Dermis microvascular lymphatic vessel endothelial cell (primary cell): ENCODE results near the gene LRRC27. TPM values are rescaled to one million over a fixed set of nuclear protein-coding genes. Genes with fewer than 3 reads are reported as not detected.
A peak's percentile ranks its signal among the peaks of the same experiment; 100 is the strongest.

Experiments used
- DNase-seq, 2 donors: peaks; one replicate each; pipeline versions ENCODE4 v3.0.0 to v3.0.0-alpha.2; 2010; ENCODE audit warnings: low read depth in 2 of 2
- total RNA-seq: library from RNA; depleted of rRNA; stranded (reverse); fragments of >200 nt; gene quantifications from 2 replicates; pipeline ENCODE4 v1.2.1, GENCODE V29; 2014

Gene LRRC27
- total RNA-seq, 1 donor from 2014 or later = 5.0 TPM

GRCh38 chr10:132412316-132413192 is 80.6 kb downstream of the LRRC27 start:
- DNase-seq = peak; percentile 38 to 66

DNA sequence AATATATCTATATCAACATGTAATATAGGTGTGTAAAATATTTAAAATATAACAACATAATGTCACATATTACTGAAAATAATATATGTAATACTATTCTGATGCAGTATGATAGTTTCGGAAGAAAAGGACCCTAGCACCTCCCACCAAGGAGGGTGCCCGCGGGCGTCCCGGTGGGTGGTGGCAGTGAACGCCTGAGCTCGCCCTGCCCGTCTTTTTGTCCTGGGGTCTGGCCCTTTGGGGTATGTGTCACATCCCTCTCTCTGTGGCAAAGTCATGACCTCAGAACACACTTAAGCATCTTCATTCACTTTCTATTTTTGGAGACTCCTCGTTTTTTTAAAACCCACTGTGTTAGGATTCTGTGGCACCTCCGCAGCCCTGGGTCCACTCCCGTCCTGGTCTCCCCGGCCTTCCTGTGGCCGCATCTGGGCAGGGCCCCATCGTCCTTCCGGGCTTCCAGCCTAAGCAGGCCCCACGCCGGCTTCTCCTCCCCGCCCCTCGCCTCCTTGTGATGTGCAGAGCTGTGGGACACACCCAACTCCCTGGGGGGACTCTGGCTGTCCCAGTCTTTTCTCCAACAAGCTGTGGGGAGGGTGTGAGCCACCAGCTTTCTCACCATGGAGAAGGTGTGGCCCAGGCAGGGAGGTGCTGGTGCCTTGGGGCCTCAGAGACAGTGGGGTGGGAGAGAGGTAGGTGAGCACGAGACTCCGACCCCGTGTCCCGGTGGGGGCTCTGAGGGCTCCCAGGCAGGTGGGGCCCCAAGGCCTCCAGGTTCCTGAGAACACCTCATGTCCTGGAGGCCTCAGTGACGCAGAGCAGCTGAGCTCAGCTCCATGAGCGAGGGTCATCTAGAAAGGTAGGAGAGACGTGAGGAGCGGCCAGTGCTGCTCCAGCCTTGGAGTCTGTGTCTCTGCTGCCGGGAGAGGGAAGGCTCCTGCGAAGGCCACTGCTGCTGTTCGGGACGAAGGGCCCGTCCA is 81.5 kb downstream of the LRRC27 start:
- DNase-seq = no peak

DNA sequence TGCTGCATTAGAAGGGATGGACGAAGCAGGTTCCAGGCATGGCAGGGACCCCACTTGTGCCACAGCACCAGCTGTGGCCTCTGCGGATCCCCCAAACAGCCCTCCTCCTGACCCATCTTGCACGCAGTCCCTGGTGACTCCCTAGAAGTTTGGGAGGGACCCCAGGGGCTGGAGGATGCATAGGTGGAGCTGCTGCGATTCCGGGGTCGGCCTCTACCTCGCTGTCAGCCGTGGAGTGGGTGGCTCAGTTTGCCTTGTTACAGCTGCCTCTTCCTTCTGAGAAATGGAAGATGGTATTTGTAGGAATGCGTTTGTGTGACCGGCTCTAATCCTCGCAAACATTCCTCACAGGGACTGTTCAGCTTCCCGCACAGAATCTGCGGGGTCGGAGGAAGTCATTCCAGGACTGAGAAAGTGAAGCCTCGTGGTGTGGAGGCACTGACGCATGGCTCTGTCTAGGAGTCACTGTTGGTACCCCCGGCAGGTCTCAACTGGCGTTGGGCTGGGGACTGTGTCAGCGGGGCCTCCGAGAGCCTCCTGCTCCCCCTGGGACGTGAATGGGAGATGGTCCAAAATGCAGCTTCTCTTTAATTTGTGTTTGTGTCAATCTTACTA is 82.5 kb downstream of the LRRC27 start:
- DNase-seq = no peak

DNA sequence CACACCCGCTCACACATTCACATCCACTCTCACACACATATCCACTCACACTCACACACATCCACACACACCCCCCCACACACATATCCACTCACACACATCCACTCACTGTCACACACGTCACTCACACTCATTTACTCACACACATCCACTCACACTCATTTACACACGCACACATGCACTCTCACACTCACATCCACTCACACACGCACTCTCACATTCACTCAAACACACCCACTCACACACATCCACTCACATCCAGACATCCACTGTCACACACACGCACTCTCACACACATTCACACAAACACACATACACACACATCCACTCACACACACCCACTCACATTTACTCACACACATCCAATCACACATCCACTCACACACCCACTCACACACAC is 83.3 kb downstream of the LRRC27 start:
- no peak for DNase-seq

GRCh38 chr10:132415956-132416355 is 84.0 kb downstream of the LRRC27 start:
- DNase-seq = no peak

GRCh38 chr10:132416566-132417256 is 84.7 kb downstream of the LRRC27 start:
- no peak for DNase-seq

GRCh38 chr10:132417257-132417910 is 85.4 kb downstream of the LRRC27 start:
- DNase-seq = no peak

DNA sequence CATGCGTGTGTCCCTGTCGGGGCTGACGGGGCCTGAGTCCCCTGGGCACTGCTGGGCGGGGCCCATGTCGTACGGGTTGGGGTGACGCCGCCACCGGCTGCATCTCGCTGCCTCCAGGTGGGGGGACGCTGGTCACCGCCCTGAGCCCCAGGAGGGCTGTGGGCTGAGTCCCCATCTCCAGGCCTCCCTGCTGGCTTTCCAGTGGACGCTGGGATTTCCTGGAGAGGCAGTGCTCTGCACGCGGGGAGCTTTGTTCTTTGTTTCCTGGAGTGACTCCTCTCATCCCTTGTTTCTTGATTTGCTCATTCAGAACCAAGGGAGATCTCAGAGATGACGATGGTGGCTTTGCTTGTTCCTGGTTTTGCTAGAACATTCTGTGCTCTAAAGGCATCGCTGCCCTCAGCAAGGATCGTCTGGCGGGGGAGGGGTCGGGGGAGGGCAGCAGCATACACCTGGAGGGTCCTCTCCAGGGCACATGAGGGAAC is 86.0 kb downstream of the LRRC27 start:
- peak in 1 of 2 donors; percentile 41 for DNase-seq

GRCh38 chr10:132418527-132419416 is 86.8 kb downstream of the LRRC27 start:
- DNase-seq = no peak

GRCh38 chr10:132419538-132420468 is 87.8 kb downstream of the LRRC27 start:
- no peak for DNase-seq

- DNase-seq = no peak
Observed at GRCh38 chr10:132420469-132420980, 88.5 kb downstream of the LRRC27 start.

GRCh38 chr10:132420981-132421846 is 89.2 kb downstream of the LRRC27 start:
- DNase-seq = no peak

DNA sequence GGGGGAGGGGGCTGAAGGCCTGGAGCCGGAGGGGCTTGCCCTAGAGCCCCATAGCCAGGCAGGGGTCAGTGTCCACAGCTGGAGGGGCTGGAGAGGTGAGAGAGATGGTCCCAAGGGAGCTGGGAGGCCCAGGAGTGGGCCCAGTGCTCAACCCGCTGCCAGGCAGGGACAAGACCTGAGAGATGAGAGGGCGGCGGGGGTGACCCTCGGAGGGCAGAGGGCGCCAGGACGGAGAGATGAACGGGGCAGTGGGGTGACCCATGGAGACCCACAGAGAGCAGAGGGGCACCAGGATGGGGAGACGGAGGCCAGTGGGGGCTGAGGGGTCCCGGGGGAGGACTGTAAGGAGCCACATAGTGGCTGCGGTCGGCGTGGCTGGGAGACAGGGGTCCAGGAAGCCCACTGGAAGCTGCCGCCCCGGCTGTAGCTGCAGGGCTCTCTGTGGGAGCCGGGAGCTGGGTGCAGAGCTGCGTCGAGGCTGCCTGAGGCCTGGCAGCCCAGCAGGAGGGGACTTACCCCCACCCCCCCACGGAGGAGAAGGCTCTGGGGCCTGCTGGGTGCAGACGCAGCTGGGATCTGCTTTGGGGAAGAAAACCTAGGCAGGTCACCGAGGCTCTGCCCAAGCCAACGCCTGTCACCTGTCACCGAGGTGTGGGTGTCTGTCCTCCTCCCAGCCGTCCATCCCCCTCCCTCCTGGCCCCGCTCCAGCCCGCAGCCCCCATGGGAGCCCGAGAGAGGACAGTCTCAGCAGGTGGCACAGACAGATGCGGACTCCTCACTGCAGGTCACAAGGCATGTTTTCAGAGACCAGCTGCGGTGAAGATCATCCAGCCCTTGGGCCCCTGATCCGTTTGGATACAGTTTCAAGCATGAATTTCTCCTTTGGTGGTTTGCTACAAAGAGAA is 90.1 kb downstream of the LRRC27 start:
- DNase-seq = no peak

DNA sequence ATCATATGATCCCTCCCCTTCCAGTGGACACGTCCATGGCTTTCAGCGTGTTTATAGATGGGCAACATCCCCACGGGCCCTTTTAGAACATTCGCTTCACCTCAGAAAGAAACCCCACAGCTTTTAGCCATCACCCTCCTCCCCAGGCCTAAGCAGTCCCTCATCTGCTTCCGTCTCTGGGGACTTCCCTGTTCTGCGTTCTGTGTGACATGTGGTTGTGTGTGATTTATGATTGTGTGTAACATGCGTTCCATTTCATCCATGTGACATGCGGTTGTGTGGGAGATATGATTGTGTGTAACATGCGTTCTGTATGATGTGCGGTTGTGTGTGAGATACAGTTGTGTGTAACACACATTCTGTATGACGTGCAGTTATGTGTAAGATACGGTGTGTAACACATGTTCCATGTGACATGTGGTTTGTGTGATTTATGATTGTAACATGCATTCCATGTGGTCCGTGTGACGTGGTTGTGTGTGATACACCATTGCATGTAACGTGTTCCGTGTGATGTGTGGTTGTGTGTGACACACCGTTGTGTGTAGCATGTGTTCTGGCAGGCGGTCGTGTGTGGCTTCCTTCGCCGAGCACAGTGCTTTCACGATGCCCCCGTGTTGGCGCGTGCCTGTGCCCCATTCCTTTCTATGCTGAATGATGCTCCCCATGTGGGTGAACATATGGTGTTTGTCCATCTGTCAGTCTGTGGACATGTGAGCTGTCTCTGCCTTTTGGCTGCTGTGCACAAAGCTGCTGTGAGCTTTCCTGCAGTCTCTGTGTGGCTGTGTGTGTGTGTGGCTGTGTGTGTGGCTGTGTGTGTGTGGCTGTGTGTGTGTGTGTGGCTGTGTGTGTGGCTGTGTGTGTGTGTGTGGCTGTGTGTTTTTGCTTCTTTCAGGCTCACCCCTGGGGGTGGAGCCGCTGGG is 91.2 kb downstream of the LRRC27 start:
- no peak for DNase-seq
